HG03571 (cell line): ENCODE results near the gene TLNRD1.

Experiments used
- ATAC-seq: cut with Tn5 transposase; IDR thresholded peaks from one replicate; pipeline ENCODE4 v1.9.1; 2021; ENCODE audit not compliant: unreplicated experiment

TLNRD1 gene

GRCh38 chr15:81025721-81026370, 25.1 kb downstream of the TLNRD1 start:
- no peak for ATAC-seq

DNA sequence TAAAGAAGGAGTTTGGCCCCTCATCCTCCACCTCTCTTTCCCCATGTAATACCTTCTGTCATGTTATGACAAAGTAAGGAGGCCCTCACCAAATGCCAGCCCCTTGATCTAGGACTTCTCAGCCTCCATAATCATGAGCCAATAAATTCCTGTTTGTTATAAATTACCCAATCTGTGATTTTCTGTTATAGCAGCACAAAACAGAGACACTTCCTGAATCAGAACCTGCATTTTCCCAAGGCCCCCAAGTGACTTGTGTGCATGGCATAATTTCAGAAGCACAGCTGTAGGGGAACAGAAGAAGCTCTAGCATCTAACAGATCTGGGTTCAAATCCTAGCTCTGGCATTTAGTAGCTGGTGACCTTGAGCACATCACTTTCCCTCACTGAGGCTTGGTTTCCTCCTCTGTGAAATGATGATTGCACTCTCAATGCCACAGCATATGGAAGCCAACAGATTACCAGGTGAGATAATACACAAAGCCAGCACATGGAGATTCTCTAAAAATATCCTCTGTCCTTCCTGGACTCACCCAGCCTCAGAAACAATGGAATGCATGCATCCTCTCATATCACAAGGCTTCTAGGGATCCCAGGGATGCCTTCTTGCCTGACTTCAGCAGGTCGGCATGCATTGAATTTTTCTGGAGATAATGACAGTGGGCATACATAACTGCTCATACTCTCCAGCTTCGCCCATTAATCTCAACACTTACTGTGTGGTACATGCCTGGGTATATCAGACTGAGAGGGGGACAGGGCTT, 26.3 kb downstream of the TLNRD1 start:
- ATAC-seq = no peak

DNA sequence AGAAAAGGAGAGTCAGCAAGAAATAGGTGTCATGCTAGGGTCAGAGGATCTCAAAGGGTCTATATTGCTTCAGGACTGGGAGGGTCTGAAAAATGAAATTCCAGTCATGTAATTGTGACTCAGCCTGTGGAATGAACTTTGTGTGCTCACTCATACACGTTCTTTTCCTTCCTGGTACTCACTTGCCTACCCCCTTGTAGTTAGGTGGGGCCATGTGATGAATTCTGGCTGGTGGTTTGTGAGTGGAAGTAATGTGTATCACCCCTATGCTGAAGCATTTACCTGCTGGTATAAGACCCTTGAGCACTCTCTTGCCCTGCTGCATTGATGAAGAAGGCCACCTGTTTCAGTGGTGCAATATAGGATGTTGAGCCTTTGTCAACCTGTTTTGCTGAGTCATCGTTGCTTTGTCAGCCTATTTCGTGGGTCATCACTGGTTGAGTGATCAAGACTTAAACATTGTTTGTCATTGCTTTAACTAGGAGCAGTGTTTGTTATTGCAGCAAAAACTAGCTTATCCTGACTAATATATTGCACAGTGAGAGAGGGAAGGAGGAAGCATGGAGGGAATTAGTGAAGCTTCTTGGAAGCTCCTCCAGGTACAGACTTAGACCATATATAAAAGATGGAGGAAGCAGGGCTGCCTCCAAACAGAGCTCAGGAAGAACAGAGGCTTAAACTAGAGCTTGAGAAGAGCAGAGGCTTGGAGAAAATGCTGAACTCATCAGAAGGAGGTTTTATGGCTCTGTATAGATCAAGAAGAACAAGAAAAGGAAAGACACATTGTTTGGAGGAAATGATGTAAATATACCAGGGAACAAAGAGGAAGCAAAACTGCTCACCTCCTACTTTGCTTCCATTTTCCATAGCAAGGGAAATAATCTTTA, 28.9 kb downstream of the TLNRD1 start:
- ATAC-seq = no peak

GRCh38 chr15:81030301-81030750, 29.6 kb downstream of the TLNRD1 start:
- ATAC-seq = no peak

- no peak for ATAC-seq
These were observed 30.5 kb downstream of the TLNRD1 start for GRCh38 chr15:81031203-81031602.

DNA sequence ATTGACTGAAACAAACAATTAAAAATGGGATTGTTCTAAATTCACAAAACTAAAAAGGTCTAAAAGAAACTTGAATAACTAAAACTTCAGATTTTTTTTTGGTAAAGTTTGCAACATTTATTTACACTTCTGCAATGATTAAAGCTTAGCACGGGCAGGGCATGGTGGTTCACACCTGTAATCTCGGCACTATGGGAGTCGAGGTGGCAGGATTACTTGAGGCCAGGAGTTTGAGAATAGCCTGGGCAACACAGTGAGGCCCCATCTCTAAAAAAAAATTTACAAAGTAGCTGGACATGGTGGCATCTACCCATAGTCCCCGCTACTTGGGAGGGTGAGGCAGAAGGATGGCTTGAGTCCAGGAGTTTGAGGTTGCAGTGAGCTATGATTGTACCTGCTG, 31.6 kb downstream of the TLNRD1 start:
- no peak for ATAC-seq

DNA sequence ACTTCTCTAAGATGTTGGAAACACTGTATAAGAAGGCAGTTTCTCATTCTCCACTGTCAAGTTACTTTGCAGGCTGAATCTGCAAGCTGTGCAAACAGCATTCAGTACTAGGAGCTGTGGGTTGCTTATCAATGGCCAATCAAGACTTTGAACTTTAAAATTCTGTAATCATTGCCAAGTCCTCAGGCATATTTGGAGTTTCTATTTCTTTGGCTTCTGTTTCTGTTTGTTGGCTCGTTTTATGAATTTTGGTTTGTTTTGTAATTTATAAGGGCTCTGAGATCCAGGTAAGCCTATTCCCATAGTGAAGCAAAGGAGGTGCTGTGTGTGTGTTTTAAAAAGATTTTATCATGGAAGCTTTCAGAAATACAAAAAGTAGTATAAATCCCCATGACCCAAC, 32.1 kb downstream of the TLNRD1 start:
- no peak for ATAC-seq

GRCh38 chr15:81033508-81033907, 32.8 kb downstream of the TLNRD1 start:
- ATAC-seq = no peak

DNA sequence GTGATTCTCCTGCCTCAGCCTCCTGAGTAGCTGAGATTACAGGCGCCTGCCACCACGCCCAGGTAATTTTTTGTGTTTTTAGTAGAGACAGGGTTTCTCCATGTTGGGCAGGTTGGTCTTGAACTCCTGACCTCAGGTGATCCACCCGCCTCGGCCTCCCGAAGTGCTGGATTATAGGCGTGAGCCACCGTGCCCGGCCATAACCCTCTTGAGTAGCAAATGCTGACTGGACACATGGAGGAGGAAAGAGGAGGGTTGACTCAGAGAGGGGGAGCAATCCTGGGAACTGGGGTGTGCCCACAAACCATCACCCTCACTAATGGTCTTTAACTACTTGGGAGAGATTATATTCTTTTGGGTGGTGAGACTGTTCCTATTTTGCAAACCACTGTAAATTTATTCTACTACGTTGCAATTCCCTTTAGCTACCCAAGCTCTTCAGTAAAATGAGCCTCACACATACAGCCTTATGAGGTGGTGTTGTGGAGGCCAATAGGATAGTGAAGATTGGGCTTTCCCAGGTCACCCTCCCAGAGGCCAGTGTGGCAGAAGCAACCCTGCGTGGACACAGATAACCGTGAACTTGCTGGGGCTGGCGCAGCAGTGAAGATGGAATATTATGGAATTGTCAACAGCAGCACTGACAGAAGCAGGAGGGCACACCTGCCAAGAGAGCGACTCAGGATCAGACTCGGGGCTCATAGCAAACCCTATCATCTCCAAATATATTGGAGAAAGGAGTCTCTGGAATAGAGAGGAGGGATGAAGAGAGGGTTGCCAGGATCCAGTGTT, 37.4 kb downstream of the TLNRD1 start:
- ATAC-seq = no peak

DNA sequence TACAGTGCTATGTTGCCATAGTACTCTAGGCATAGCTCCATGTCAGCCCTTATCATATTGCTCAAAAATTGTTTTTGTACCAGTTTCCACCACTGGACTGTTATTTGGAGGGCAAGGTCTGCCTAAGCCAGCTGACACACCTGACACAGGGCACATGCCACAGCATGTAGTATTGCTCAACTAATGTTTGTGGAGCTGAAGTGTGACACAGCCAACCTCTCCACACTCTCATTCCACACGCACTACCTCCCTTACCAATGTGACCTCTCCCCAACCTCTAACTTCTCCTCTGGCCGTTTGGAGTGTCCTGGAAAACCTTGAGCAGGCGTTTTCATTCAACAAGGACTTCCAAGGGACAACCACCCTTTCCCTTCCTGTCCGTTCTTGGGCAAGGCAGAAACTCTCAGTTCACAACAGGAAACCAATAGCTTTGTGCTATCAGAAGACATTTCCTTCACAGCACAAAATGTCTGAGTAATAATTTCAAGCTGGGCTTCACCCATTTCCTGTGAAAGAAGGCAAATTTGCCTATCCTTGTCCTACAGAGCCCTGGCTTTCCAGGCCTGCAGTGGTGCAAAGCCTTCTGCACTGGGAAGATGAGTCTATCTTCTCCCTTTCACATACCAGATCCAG, 38.4 kb downstream of the TLNRD1 start:
- ATAC-seq = no peak

DNA sequence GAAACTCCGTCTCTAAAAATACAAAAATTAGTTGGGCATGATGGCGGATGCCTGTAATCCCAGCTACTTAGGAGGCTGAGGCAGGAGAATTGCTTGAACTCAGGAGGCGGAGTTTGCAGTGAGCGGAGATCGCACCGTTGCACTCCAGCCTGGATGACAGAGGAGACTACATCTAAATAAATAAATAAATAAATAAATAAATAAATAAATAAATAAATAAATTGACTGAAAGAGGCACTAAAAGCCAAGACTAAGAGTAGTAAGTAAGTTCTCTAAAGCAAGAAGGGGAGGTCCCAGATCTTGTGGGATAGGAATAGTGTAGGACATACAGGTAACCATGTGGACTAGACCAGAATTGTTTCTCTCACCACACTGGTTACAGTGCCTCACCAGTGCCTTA, 40.0 kb downstream of the TLNRD1 start:
- no peak for ATAC-seq

DNA sequence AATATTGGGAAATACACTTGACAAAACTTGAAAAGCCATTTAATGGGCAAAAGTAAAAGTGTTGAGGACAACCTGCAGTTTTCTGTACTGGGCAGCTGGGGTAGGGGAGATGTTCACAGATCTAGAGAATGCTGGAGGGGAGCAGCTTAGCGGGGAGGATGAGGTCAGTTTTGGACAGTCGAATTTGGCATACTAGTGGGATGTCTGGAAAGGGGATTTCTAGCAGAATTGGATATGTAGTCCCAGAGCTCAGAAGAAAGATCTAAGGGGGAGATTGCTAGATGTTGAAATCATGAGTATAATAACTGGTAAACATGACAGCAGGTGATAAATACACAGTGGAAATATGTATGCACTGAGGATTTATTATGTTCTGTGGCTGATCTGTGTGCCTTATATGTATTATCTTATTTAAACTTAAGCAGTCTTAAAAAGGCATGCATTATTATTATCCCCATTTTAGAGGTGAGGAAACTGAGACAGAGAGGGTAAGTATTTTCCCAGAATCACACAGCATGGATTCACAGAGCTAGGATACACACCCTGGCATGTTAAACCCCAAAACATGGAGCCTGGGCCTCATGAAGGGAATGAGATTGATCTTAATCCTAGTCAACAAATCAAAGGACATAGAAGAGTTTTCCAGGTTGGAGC, 42.7 kb downstream of the TLNRD1 start:
- ATAC-seq = no peak

GRCh38 chr15:81043935-81044575, 43.3 kb downstream of the TLNRD1 start:
- ATAC-seq = no peak

DNA sequence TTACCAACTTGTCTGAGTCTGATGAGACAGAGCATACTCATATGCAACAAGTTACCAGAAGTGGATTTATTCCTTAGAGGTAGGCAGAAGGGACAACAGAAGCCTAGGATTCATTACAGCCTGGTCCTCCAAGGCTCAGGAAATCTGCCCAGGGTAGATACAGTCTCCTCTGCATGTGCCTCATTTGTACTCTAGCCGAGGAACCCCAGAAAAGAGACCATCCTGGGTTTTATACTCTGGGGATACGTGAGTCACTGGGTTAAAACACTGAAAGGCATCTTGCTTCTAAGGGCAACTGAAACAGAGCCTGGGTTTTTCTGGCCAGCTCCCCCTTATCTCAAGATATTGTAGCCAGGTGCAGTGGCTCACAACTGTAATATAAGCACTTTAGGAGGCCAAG, 45.6 kb downstream of the TLNRD1 start:
- no peak for ATAC-seq

- ATAC-seq = no peak
These were observed 47.2 kb downstream of the TLNRD1 start for GRCh38 chr15:81047928-81048327.

DNA sequence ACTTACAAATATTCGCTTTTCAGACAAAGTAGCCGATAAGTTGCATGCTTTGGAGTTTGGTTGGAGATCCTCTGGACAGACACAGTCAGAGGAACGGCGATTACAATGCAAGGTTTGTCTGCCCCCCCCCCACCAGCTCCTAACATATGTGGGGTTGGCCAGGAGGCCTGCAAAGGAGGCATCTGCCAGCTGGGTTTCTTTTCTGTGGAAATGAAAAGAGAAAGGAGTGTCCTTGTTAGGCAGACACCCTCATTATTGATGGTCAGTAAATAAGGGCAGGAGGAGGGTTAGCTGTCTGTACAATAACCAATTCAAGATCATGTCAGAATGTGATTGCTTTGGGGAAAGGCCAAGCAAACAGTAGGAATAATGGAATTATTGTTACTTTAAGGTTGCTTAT, 49.1 kb downstream of the TLNRD1 start:
- ATAC-seq = no peak

GRCh38 chr15:81050259-81050658, 49.5 kb downstream of the TLNRD1 start:
- no peak for ATAC-seq

DNA sequence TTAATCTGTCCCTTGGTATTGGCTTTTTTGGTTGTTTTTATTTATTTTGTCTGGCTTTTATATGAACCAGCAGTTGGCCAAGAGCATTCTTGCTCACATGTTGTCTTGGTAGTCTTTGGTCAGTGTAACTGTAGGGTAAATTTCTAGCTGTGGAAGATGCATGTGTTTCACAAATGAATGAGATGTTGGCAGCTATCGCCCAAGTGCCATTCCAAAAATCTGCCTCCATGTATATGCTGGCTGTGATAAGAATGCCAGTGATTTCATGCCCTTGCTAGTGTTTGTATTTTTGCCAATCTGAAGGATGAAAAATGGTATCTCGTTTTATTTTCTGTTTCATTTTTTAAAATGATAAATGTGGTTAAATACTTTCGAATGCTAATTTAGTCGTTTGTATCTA, 50.1 kb downstream of the TLNRD1 start:
- no peak for ATAC-seq

- no peak for ATAC-seq
These were observed 51.3 kb downstream of the TLNRD1 start for GRCh38 chr15:81052046-81052445.
